Endothelial cell (in vitro differentiated cells): ENCODE data around the gene HNRNPF. TPM values are rescaled to one million over a fixed set of nuclear protein-coding genes. Genes with fewer than 3 reads are reported as not detected.

Experiments used
- DNase-seq: peaks from one replicate; pipeline ENCODE4 v3.0.0; 2021; ENCODE audit warnings: low spot score
- H3K27ac Mint-ChIP-seq: one replicate; pipeline ENCODE4 v1.8.0; 2021; ENCODE audit warnings: mixed read lengths, inconsistent platforms; ENCODE audit not compliant: unreplicated experiment
- H3K27me3 Mint-ChIP-seq: one replicate; pipeline ENCODE4 v1.8.0; 2021; ENCODE audit warnings: mild to moderate bottlenecking, moderate library complexity, mixed read lengths, inconsistent platforms; ENCODE audit not compliant: unreplicated experiment
- H3K36me3 Mint-ChIP-seq: one replicate; pipeline ENCODE4 v1.8.0; 2021; ENCODE audit warnings: mild to moderate bottlenecking, low read depth, mixed read lengths, inconsistent platforms; ENCODE audit not compliant: unreplicated experiment
- H3K4me1 Mint-ChIP-seq: one replicate; pipeline ENCODE4 v1.8.0; 2021; ENCODE audit warnings: mild to moderate bottlenecking, mixed read lengths, inconsistent platforms; ENCODE audit not compliant: unreplicated experiment
- H3K4me3 Mint-ChIP-seq: one replicate; pipeline ENCODE4 v1.8.0; 2021; ENCODE audit warnings: mild to moderate bottlenecking, mixed read lengths, inconsistent platforms; ENCODE audit not compliant: unreplicated experiment
- H3K9me3 Mint-ChIP-seq: one replicate; pipeline ENCODE4 v1.8.0; 2021; ENCODE audit warnings: mixed read lengths, inconsistent platforms; ENCODE audit not compliant: unreplicated experiment
- CTCF ChIP-seq: fragments of 200-600 bp; sonication (generic); IDR thresholded peaks from one replicate; pipeline ENCODE4 v1.5.0; 2021; ENCODE audit warnings: antibody characterized with exemption; ENCODE audit not compliant: unreplicated experiment
- total RNA-seq: library from RNA; stranded (reverse); fragmentation: NEBNext Ultra II Directional; extraction: Animal tissue kit (Norgen Biotek cat#: 25700); gene quantifications from one replicate; pipeline ENCODE4 v1.2.1, GENCODE V29; 2021; ENCODE audit not compliant: unreplicated experiment

Gene HNRNPF
- total RNA-seq, 1 donor from 2014 or later: 194 TPM

DNA sequence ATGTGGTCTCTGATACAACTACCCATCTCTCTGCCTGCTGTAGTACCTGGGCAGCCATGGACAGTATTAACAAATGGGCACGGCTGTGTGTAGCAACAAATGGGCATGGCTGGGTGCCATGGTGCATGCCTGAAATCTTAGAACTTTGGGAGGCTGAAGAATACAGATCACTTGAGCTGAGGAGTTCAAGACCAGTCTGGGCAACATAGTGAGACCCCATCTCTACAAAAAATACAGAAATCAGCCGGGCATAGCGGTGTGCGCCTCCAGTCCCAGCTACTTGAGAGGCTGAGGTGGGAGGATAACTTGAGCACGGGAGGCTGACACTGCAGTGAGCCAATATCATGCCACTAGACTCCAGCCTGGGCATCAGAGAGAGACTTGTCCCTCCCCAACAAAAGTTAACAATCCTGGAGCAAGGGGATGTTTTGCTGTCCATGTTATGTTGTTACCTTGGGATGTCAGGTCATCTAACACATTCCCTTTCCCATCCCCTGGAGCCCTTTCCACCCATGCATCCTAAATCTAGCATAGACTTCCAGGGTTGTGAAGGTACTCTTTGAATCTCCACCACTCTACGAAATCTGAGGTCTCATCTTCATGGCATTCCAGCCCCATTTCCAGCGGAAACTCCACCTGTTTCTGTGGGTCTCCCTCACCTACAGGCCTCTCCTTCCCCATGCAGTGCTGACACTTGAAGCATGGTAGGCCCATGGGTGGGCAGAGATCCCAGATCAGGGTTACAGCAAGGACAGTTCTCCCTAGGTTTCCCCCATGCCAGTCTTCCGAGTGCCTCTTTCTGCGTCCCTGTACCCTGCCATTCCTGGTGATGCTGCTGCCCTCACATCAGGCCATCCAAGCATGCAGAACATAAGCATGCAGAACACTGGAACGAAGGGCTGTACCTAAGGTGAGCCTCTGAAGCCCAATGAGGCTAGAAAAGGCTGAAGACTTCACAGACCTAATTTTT lies 24.4 kb downstream of the HNRNPF start:
- no peak for TF ChIP-seq CTCF
- Mint-ChIP-seq H3K27ac (no peak overlapping the region), H3K27me3 (peaks cover 1% of the 10 kb centered on the region), H3K36me3 (peaks cover 26% of the 10 kb centered on the region), H3K4me3 (no peak overlapping the region), H3K4me1 (no peaks in the 10 kb centered on the region), H3K9me3 (no peaks in the 10 kb centered on the region)
- DNase-seq: no peak

- Mint-ChIP-seq H3K4me3 (no peak overlapping the region), H3K9me3 (no peaks in the 10 kb centered on the region), H3K4me1 (no peaks in the 10 kb centered on the region), H3K27me3 (peaks cover 1% of the 10 kb centered on the region), H3K27ac (no peak overlapping the region), H3K36me3 (peaks cover 20% of the 10 kb centered on the region)
- no peak for DNase-seq
- no peak for TF ChIP-seq CTCF
These were observed 25.6 kb downstream of the HNRNPF start for GRCh38 chr10:43383204-43383971.

DNA sequence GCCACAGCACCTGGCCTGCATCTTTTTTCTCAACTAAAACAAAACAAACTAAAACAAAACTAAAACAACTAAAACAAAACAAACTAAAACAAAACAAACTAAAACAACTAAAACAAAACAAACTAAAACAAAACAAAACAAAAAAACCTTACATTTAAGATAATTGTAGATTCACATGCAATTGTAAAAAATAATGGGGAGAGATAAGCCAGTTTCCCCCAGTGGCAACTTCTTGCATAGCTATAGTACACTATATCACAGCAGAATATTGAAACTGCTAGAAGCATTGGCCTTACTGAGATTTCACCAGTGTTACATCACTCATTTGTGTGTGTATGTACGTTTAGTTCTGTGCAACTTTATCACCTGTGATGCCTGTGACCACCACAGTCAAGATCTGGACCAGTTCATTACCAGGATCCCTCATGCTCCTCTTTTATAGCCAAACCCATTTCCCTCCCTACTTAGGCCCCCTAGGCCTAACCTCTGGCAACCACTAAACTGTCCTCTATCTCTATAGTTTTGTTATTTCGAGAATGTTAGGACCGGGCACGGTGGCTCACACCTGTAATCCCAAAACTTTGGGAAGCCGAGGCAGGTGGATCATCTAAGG lies 28.3 kb downstream of the HNRNPF start:
- H3K36me3 Mint-ChIP-seq: no peaks in the 10 kb centered on the region
- H3K27ac Mint-ChIP-seq: no peak overlapping the region
- no peaks in the 10 kb centered on the region for H3K9me3 Mint-ChIP-seq
- no peak for DNase-seq
- H3K4me1 Mint-ChIP-seq: no peaks in the 10 kb centered on the region
- H3K27me3 Mint-ChIP-seq: peaks cover 5% of the 10 kb centered on the region
- no peak overlapping the region for H3K4me3 Mint-ChIP-seq
- TF ChIP-seq CTCF: no peak

DNA sequence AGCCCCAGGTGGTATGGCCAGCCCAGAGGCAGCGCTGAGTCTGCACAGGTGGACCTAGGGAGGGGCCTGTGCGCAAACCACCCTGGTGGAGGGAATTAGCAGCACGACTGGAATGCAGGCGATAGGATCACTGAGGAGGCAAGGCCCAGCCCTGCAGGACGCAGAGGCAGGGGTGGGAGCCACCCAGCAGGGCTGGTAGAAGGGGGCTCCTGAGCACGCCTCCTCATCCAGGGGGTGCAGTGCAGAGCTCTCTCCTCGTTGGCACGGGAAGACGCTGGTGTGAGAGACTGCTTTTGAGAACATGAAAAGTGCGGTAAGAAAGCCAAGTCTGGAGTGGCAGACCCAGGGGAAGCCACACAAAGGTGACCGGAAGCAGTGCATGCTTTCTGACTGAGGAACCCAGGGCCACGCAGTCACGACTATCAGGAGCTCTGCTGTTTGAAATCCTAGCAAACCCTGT lies 31.5 kb downstream of the HNRNPF start:
- no peaks in the 10 kb centered on the region for H3K36me3 Mint-ChIP-seq
- no peaks in the 10 kb centered on the region for H3K9me3 Mint-ChIP-seq
- no peak overlapping the region for H3K4me3 Mint-ChIP-seq
- TF ChIP-seq CTCF: no peak
- no peak for DNase-seq
- no peak overlapping the region for H3K27ac Mint-ChIP-seq
- peaks cover 7% of the 10 kb centered on the region for H3K27me3 Mint-ChIP-seq
- peaks cover 2% of the 10 kb centered on the region for H3K4me1 Mint-ChIP-seq
